ENCODE measurements around the gene E2F8.

DNA sequence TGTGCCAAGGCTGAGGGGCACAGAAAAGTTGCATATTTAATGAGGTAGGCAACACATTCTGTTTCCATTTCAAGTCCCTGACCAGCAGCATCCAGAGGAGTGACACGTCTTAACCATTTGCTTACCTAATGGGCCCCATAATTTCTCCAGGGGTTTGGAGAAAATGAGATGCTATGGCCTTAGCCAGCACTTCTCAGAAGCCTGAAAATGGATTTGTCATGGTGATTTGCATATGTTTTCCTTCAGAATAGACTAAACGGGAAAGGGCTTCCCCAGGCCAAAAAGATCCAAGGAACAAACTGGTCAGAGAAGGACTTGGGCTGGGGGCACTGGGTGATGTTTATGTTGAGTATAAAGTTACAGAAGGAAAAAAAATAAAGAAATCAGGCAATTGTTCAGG, 55.7 kb downstream of the E2F8 start:
- TF ChIP-seq RAD21 (IDR thresholded peaks at IDR 0.05; ENCODE audit: low read depth) (no peak), FOXM1 (IDR thresholded peaks at IDR 0.05; ENCODE audit: borderline replicate concordance, low read depth) (no peak)
- TF ChIP-seq, protein P1, sequence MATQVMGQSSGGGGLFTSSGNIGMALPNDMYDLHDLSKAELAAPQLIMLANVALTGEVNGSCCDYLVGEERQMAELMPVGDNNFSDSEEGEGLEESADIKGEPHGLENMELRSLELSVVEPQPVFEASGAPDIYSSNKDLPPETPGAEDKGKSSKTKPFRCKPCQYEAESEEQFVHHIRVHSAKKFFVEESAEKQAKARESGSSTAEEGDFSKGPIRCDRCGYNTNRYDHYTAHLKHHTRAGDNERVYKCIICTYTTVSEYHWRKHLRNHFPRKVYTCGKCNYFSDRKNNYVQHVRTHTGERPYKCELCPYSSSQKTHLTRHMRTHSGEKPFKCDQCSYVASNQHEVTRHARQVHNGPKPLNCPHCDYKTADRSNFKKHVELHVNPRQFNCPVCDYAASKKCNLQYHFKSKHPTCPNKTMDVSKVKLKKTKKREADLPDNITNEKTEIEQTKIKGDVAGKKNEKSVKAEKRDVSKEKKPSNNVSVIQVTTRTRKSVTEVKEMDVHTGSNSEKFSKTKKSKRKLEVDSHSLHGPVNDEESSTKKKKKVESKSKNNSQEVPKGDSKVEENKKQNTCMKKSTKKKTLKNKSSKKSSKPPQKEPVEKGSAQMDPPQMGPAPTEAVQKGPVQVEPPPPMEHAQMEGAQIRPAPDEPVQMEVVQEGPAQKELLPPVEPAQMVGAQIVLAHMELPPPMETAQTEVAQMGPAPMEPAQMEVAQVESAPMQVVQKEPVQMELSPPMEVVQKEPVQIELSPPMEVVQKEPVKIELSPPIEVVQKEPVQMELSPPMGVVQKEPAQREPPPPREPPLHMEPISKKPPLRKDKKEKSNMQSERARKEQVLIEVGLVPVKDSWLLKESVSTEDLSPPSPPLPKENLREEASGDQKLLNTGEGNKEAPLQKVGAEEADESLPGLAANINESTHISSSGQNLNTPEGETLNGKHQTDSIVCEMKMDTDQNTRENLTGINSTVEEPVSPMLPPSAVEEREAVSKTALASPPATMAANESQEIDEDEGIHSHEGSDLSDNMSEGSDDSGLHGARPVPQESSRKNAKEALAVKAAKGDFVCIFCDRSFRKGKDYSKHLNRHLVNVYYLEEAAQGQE (IDR thresholded peaks at IDR 0.05; ENCODE audit: low read depth), result no peak

All from Ishikawa (cell line).